CD14-positive monocyte (primary cell): ENCODE results near the gene MRRF. TPM values are rescaled to one million over a fixed set of nuclear protein-coding genes. Genes with fewer than 3 reads are reported as not detected.

Experiments used
- DNase-seq, 3 donors: peaks; one replicate each; pipeline ENCODE4 v3.0.0-alpha.2; 2011 to 2022
- H2AFZ ChIP-seq: 2 replicates; pipeline ENCODE4 v1.6.0; 2012; ENCODE audit warnings: mild to moderate bottlenecking, low read depth, low read length, inconsistent platforms; ENCODE audit not compliant: insufficient read depth, poor library complexity, severe bottlenecking
- H3K27ac ChIP-seq, 2 donors: 1 replicate in 1 of 2; 2 replicates in 1 of 2; pipeline ENCODE4 v1.5.1; 2012 to 2013; ENCODE audit warnings: low read length in 2 of 2, control low read depth in 1 of 2, inconsistent platforms in 1 of 2, low read depth in 1 of 2, mild to moderate bottlenecking in 1 of 2
- H3K27me3 ChIP-seq, 2 donors: one replicate each; pipeline versions ENCODE4 v1.6.0 to v1.6.1; 2011 to 2013; ENCODE audit warnings: low read length in 2 of 2; ENCODE audit not compliant: control insufficient read depth in 2 of 2, insufficient read depth in 2 of 2
- H3K36me3 ChIP-seq, 2 donors: replicated peaks in 1 of 2; 1 replicate in 1 of 2; 2 replicates in 1 of 2; pipeline versions ENCODE4 v1.5.1 to v1.6.1; 2012 to 2013; ENCODE audit warnings: low read length in 2 of 2, control low read depth in 1 of 2, inconsistent platforms in 1 of 2, mild to moderate bottlenecking in 1 of 2; ENCODE audit not compliant: insufficient read depth in 2 of 2, control insufficient read depth in 1 of 2
- H3K4me1 ChIP-seq, 2 donors: 1 replicate in 1 of 2; 2 replicates in 1 of 2; pipeline versions ENCODE4 v1.5.1 to v1.6.1; 2012 to 2013; ENCODE audit warnings: low read length in 2 of 2, control low read depth in 1 of 2, inconsistent platforms in 1 of 2, mild to moderate bottlenecking in 1 of 2, moderate library complexity in 1 of 2; ENCODE audit not compliant: insufficient read depth in 2 of 2, control insufficient read depth in 1 of 2
- H3K4me2 ChIP-seq: replicated peaks from 2 replicates; pipeline ENCODE3; 2012; ENCODE audit warnings: low read length, moderate library complexity, mild to moderate bottlenecking; ENCODE audit not compliant: poor library complexity, severe bottlenecking; ENCODE audit errors: extremely low read depth
- H3K4me3 ChIP-seq, 3 experiments: fragments of 200-600 bp in 1 of 3; sonication (generic) in 1 of 3; replicated peaks in 1 of 3; 1 replicate in 2 of 3; 2 replicates in 1 of 3; pipeline ENCODE4 v1.5.1; 2011 to 2013; ENCODE audit warnings: low read length in 3 of 3, mild to moderate bottlenecking in 3 of 3, control low read depth in 2 of 3, low read depth in 2 of 3, inconsistent platforms in 1 of 3, moderate library complexity in 1 of 3
- H3K79me2 ChIP-seq: 2 replicates; pipeline ENCODE4 v1.6.0; 2012; ENCODE audit warnings: mild to moderate bottlenecking, control low read depth, inconsistent platforms, low read length, moderate library complexity; ENCODE audit not compliant: insufficient read depth
- H3K9ac ChIP-seq: 2 replicates; pipeline ENCODE4 v1.6.0; 2017; ENCODE audit warnings: low read length, mild to moderate bottlenecking; ENCODE audit not compliant: insufficient read depth, poor library complexity, severe bottlenecking
- H3K9me3 ChIP-seq, 2 donors: replicated peaks in 1 of 2; 1 replicate in 1 of 2; 2 replicates in 1 of 2; pipeline versions ENCODE4 v1.5.1 to v1.6.1; 2012 to 2013; ENCODE audit warnings: low read length in 2 of 2, control low read depth in 1 of 2; ENCODE audit not compliant: control insufficient read depth in 1 of 2, insufficient read depth in 1 of 2
- H4K20me1 ChIP-seq: 2 replicates; pipeline ENCODE4 v1.6.0; 2012; ENCODE audit warnings: mild to moderate bottlenecking, low read length, control low read depth, moderate library complexity; ENCODE audit not compliant: insufficient read depth
- H3K27ac Mint-ChIP-seq, 7 donors: one replicate each; pipeline ENCODE4 v1.8.0; 2020; ENCODE audit warnings: mild to moderate bottlenecking in 7 of 7, mixed read lengths in 7 of 7, moderate library complexity in 6 of 7, inconsistent platforms in 2 of 7
- H3K27me3 Mint-ChIP-seq, 3 donors: one replicate each; pipeline ENCODE4 v1.8.0; 2021 to 2022; ENCODE audit warnings: low read depth in 3 of 3, mild to moderate bottlenecking in 3 of 3, mixed read lengths in 3 of 3, moderate library complexity in 3 of 3, inconsistent platforms in 1 of 3
- H3K36me3 Mint-ChIP-seq, 2 donors: one replicate each; pipeline ENCODE4 v1.8.0; 2020; ENCODE audit warnings: mixed read lengths in 2 of 2, inconsistent platforms in 1 of 2, mild to moderate bottlenecking in 1 of 2
- H3K4me1 Mint-ChIP-seq: one replicate; pipeline ENCODE4 v1.8.0; 2020; ENCODE audit warnings: mild to moderate bottlenecking, mixed read lengths
- H3K4me3 Mint-ChIP-seq, 2 donors: one replicate each; pipeline ENCODE4 v1.8.0; 2020; ENCODE audit warnings: mild to moderate bottlenecking in 2 of 2, mixed read lengths in 2 of 2, moderate library complexity in 1 of 2
- H3K9me3 Mint-ChIP-seq, 7 donors: one replicate each; pipeline ENCODE4 v1.8.0; 2020 to 2022; ENCODE audit warnings: mixed read lengths in 7 of 7, mild to moderate bottlenecking in 6 of 7, moderate library complexity in 6 of 7, inconsistent platforms in 2 of 7
- WGBS: methylation state at CpG from one replicate; pipeline ENCODE4 v1.1.5; 2013; ENCODE audit warnings: missing lambda C conversion rate; ENCODE audit not compliant: insufficient coverage; 5-methylcytosine and 5-hydroxymethylcytosine counted together
- intact Hi-C, 2 donors: fragments of 100-400 bp; cut with micrococcal nuclease; formaldehyde crosslinking; loops; one replicate each; pipeline versions ENCODE4 v1.15.0 to v1.15.1; 2023
- polyA plus RNA-seq, 3 donors: library from polyadenylated mRNA; depleted of rRNA in 1 of 3; unstranded in 2 of 3; stranded (reverse) in 1 of 3; fragments of 300-500 nt in 2 of 3; fragments of >200 nt in 1 of 3; fragmentation: Illumina TruSeq in 2 of 3; gene quantifications; 1 replicate in 2 of 3; 2 replicates in 1 of 3; pipeline ENCODE4 v1.2.3, GENCODE V29; 2012 to 2021
- TF ChIP-seq, protein P1 (sequence below): fragments of 200-600 bp; IDR thresholded peaks from one replicate; pipeline ENCODE4 v1.8.0; 2022; ENCODE audit warnings: antibody characterized with exemption, mild to moderate bottlenecking

The MRRF gene
- polyA plus RNA-seq, 3 donors, result 16.0 to 34.4 (median 16.2) TPM

DNA sequence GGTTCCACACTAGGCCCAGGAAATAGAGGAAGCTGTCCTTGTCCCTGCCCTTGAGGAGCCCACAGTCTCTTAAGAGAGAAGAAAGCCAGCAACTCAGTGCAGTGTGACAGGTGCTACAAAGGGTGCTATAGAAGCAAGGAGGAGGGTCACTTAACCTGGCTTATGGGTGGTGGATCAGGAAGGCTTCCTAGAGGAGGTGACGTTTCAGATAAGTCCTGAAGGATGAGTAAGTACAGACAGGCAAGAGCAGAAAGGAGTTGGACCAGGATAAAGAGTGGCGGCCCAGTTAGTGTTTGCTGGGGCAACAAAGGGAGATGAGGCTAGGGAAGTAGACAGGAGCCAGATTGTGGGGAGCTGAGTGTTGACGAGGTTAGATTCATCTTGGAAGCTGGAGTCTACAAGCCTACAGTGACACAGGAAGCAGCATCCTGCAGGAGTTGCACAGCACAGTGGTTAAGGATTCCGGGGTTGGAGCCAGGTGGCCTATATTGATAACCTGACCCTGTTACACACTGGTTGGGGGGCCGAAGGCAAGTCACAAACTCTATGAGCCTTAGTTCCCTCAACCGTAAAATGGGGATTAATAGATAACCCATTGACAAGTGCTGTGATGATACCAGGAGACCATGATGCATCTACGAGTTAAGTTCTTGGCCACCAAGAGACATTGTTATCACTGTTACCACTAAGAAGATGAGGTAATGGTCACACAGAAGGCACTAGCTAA lies 30.5 kb upstream of the MRRF start:
- no peaks in the 10 kb centered on the region for H3K9me3 Mint-ChIP-seq
- peaks cover 10 to 11% of the 10 kb centered on the region in 2 donors for H3K36me3 Mint-ChIP-seq
- 90% methylated on average over 4 of the region's 7 CpGs for WGBS
- no peak overlapping the region for H3K27ac Mint-ChIP-seq
- Histone ChIP-seq H3K27me3 (peaks cover 29 to 30% of the 10 kb centered on the region in 2 donors), H2AFZ (no peak overlapping the region), H3K9ac (no peak overlapping the region), H3K4me1 (no peaks in the 10 kb centered on the region), H3K4me3 (no peak overlapping the region), H3K36me3 (peaks cover 6 to 9% of the 10 kb centered on the region in 2 donors), H3K4me2 (no peak overlapping the region), H3K9me3 (peaks cover 0 to 10% of the 10 kb centered on the region in 2 donors), H4K20me1 (no peaks in the 10 kb centered on the region), H3K79me2 (no peaks in the 10 kb centered on the region), H3K27ac (no peak overlapping the region)
- no peaks in the 10 kb centered on the region for H3K4me1 Mint-ChIP-seq
- H3K4me3 Mint-ChIP-seq, result no peak overlapping the region
- TF ChIP-seq, protein P1, sequence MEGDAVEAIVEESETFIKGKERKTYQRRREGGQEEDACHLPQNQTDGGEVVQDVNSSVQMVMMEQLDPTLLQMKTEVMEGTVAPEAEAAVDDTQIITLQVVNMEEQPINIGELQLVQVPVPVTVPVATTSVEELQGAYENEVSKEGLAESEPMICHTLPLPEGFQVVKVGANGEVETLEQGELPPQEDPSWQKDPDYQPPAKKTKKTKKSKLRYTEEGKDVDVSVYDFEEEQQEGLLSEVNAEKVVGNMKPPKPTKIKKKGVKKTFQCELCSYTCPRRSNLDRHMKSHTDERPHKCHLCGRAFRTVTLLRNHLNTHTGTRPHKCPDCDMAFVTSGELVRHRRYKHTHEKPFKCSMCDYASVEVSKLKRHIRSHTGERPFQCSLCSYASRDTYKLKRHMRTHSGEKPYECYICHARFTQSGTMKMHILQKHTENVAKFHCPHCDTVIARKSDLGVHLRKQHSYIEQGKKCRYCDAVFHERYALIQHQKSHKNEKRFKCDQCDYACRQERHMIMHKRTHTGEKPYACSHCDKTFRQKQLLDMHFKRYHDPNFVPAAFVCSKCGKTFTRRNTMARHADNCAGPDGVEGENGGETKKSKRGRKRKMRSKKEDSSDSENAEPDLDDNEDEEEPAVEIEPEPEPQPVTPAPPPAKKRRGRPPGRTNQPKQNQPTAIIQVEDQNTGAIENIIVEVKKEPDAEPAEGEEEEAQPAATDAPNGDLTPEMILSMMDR, result no peak
- intact Hi-C loops, result no loop called here
- peaks cover 3 to 9% (median 6%) of the 10 kb centered on the region in 3 donors for H3K27me3 Mint-ChIP-seq
- no peak for DNase-seq

DNA sequence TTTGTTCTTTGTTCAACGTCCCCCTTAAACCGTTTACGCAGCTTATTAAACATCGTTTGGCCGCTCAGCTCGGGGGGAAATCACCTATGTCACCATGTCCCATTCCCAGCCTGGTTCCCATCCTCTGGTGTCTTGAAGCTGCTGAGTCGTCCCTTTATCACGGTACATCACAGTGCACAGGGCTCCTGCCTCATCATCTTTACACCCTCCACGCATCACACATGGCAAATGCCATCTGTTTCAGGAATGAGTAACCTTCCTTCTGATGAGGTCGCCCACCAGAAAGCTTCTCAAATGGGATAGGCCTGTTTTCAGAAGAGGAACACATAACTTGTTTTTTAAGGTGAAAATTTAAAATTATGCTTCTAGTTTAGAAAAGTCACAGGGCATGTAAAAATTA lies 28.0 kb upstream of the MRRF start:
- Histone ChIP-seq H3K9me3 (no peaks in the 10 kb centered on the region), H3K79me2 (no peaks in the 10 kb centered on the region), H3K36me3 (peaks cover 26 to 34% of the 10 kb centered on the region in 2 donors), H3K9ac (no peak overlapping the region), H4K20me1 (no peaks in the 10 kb centered on the region), H3K4me1 (no peaks in the 10 kb centered on the region), H3K27me3 (peaks cover 4 to 5% of the 10 kb centered on the region in 2 donors), H3K27ac (no peak overlapping the region), H2AFZ (no peak overlapping the region), H3K4me3 (no peak overlapping the region), H3K4me2 (no peak overlapping the region)
- Mint-ChIP-seq H3K4me3 (no peak overlapping the region), H3K4me1 (no peaks in the 10 kb centered on the region), H3K9me3 (no peaks in the 10 kb centered on the region), H3K36me3 (peaks cover 35% of the 10 kb centered on the region in 2 donors), H3K27ac (no peak overlapping the region), H3K27me3 (peaks cover 3 to 8% (median 6%) of the 10 kb centered on the region in 3 donors)
- 93% methylated on average over 9 of the region's 10 CpGs for WGBS
- TF ChIP-seq, protein P1, result no peak
- no peak for DNase-seq
- intact Hi-C loops, result no loop called here
